ENCODE measurements around the gene FDX1.

Gene FDX1

DNA sequence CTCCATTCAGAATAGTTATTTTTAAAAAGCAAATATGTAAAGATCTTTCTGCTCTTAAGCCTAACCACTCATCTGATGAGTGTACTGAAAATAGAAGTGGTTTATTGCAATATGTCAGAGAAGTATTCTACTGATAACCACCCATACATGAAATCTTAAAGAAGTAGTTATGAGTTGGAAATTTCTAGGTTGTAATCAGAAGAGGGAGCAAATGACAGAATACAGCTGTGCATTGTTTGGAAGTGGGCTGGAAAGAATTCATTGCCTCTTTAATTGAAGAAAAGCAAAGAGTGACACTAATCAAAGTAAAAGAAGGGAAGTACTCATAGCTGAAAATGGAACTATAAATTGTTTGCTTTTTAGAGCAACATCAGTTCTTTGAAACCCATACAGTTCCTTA lies 39.4 kb downstream of the FDX1 start:
- DNase-seq, result no peak

DNA sequence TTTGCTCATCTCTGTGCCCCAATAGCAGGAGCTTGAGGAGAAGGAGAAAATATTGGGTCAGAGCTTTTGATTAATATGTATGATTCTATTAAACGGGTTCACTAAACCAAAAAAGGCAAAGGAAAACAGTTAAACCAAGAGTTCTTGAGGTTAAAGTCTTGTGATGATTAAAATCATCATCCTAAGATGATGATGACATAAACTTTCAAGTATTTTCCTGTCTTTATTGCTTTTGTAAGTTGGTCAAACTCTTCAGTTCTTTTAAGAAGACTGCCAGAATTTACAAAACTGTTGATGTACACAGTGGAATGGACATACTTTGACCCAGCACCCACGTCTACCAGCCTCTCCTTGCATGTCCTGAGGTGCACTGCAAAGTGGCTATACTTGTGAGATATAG lies 41.0 kb downstream of the FDX1 start:
- DNase-seq, result no peak

DNA sequence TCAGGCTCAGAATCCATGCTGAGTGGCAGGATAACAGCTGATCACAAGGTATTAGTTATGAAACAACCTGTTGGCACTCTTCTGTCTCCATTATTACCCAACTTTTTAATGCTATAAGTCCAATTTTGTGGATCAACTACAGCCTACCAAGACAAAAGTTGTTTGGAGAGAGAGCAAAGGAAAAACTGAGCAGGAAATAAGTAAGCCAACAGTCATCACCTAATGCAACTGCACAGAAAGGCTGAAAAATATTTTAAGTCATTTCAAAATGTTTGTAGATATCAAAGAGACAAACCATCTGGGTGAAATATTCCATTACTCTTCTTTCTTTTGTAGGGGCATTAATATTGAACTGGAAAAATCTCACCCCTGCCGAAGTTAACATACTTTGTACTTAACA lies 41.6 kb downstream of the FDX1 start:
- no peak for DNase-seq

DNA sequence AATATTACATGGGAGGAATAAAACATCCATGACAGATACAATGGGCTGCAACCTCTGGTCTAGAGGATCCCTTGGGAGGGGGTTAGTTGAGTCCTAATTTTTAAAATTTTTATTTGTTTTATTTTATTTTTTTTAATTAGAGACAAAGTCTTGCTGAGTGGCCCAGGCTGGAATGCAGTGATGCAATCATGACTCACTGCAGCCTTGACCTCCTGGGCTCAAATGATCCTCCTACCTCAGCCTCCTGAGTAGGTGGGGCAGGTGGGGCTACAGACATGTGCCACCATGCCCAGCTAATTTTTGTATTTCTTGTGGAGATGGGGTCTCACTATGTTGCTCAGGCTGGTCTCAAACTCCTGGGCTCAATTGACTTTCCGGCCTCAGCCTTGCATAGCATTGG lies 43.1 kb downstream of the FDX1 start:
- DNase-seq, result no peak

DNA sequence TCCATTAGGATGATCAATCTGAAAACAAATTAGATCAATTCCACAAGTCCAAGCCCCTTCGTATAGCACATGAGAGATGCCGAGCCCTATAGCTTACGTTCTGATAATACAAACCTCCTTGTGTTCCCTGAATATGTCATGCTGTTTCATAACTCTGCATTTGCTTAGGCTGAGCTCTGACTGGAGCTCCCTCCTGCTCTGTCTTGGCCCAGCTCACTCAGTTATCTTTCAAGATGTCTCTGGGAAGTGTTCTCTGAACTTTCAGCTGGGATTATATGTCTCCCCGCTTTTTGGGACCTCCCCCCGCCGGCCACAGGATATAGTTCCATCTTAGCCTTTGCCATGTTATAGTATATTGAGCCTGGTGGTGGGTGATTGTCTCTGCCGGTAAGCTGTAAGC lies 44.0 kb downstream of the FDX1 start:
- no peak for DNase-seq

DNA sequence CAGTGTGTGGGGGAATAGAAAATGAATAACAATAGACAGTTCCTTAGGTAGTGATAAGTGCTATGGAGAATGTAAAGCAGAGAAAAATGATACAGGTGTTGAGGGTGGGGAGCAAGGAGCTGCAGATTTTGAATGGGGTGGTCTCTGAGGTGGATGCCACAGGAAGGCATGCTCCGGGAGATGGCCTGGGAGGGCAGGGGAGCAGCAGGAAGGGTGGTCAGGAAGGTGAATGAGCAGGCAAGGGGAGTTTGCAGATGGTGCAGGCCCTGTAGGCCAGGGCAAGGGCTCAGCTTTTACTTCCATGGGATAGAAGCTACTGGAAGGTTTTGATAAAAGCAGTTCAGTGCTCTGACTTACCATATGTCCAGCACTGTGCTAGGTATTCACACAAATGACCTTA lies 44.8 kb downstream of the FDX1 start:
- DNase-seq, result no peak

DNA sequence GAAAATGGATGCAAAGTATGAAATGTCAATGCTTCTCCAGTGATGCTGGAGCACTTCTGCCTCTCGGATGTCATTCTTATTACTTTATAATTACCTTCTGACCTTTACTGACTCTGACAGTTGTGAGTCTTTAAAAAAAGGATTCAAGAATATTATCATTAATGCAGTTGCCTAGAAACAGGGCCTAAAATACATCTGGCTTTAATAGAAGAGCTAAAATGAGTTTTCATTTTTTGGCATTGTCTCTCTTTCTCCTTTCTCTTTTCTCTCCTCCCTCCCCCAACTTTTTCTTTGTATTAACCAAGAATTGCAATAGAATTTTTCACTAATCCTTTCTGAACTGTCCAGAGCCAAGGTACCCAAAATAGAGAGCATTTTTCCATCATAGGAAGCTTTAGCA lies 45.9 kb downstream of the FDX1 start:
- DNase-seq, result no peak

DNA sequence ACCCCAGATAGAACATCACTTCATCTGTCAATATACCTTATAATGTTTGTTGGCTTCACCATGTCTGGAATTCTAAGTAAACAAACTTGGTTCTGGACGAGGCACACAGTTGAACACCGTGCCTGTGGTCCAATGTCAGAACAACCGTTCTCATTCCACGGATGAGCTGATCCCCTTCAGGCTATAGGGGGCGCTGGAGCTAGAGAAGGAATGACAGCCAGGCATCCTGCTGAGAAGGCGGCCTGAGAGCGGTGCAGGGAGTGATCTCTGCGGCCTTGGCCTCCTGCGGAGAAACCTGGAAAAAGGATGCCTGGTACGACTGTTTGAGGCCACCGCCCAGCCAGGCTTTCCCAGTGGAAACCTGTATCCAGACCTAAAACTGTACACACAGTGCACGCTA lies 48.7 kb downstream of the FDX1 start:
- no peak for DNase-seq

DNA sequence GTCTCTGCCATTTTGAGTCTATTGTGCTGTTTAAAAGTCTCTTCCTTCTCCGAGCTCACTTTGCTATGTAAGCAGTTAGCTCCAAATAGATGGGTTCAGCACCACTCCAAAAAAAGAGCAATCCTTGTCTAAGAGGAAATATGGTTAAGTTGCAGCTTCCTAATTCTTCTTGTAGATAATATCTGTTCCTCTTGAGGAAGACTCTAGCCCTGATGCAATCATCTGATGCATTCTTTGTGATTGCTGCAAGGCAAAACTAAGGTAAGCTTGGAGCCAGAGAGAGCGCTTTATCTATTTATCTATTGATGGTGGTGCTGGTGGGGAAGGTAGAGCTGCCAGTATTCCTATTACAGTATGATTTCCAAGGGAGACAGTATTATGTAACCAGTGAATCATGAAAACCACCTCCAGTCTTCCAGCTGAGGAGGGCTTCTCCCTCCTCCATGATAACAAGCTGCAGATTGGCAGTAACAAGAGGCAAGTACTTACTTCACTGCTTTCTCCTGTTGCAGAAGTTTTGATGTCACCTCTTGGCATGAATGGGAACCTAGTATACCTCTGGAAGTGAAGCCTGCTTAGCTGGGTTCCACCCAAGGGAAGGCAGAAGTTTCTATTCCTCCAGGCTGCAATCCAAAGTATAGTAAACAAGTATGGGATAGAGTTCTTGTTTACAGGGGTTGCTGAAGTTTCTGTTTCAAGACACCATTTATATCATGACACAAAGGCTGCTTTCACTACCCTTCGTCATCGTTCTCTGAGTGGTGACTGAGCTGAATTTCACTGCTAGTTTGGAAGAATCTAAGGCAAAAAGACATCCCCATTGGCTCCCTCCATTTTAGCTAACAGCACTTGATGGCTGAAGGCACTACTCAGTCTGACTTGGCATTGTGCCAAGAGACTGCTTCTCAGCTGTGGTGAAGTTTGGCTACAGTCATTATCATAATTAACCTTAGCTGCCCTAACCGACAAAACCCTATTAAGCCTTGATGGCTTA lies 49.7 kb downstream of the FDX1 start:
- DNase-seq, result peak; percentile 63 to 91 (median 76)

DNA sequence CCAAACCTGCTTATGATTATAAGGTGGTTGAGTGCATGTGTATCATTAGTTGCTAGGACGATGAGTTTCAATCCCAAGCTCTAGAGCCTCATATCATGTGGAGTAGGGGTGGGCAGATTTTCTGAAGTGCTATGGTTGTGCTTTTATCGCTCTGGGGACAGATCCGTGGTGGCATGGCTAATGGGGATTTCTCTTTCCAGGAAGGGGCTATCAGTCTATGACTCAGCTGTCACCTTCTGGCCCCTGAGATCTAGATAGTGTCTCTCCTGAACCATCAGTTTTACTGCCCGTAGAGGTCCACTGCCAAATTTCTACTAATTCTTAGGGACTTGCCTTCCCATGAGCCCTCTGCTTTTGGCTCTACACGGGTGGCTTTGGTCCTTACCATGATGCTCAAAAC lies 51.8 kb downstream of the FDX1 start:
- DNase-seq, result no peak

DNA sequence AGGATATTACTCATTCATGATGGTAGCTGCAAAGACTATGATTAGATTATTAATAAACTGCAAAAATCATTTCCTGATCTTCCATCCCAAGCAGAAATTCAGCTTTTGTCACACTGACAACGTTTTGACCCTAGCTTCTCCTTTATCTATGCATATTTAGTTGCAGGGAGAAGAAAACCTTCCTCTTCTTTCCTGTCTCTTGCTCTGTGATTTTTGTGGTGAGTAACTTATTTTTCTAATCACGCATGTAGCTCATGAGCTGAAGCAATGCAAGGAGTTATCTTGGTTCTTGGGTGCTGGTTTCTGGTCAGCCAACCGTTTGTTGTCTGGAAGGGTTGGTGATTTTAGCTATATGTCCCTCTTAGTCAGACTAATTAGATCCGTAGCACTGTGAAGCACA lies 56.4 kb downstream of the FDX1 start:
- peak in 2 of 4 experiments; percentile 58 for DNase-seq

DNA sequence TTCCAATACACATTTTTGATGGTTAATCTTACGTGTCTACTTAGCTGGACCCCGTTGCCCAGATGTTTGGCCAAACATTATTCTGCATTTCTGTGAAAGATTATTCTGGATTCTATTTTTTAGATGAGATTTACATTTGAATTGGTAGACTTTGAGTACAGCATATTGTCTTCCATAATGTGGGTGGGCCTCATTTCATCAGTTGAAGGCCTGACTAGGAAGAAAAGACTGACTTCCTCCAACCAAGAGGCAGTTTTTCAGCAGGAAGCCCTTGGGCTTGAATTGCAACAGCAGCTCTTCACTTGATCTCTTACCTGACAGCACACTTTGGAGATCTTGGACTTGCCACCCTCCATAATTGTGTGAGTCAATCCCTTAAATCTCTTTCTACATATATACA lies 58.7 kb downstream of the FDX1 start:
- no peak for DNase-seq

DNA sequence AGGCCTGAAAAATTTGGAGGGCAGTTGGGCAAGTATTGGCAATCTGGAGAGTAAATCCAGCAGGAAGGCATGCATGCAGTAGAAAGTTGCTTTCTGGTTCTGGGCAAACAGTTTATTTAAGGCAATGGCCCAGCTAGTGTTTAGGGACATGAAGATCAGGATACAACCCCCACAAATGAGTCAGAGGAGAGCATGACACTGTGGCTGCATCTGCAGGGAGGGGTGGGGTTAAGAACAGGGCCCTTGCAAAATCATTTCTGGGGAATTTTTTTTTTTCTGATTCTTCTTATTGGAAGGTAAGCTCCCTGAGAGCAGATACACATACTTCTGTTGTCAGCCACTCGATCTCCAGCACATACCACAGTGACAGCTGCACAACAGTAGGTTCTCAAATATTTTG lies 61.1 kb downstream of the FDX1 start:
- DNase-seq, result peak; percentile 62 to 86 (median 82)

DNA sequence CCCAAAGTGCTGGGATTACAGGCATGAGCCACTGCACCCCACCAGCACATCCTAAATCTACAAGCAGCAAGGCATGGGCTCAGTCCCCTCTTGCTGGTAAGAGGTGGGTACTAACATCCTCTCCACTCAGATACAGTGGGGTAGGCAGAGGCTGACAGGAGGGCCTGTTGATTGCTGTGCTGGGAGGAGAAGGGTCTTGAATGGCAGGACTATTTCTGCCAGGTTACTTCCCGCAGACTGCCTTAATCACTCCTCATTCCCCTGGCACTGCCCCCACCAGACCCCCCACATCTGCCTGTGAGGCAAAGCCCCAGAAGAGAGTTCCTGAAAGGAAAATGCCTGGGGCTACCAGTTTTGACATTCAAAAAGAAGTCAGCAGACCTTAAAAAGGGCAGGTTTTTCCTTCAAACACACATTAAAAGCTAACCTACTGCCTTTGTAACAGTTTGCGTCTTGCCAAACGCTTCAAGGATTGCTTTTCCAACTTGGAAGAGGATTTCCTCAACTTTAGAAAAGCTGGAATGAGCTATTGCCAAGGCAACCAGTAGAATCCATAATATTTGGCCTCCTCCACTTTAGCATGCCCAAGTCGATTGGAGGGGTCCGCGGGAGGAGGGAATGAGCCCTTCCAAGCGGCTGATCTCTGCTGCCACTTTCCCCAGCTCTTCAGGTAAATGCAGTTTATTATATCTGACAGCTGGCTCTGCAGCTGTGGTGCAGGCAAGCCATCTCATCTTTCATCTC lies 62.0 kb downstream of the FDX1 start:
- DNase-seq, result no peak

DNA sequence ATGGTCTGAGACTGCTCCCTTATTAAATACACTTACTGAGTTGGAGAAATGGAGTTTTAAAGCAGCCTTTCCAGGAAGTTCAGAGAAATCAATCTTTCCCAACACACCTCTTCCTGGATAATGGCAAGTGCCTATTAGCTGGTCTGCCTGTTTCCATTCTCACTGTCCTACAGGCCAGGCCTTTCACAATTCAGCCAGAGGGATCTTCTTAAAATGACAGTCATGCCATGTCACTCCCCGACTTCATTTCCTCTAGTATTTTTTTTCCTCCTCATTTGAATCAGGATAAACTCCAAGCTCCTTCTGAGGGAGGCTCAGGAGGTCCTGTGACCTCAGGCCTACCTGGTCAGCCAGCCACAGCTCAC lies 62.6 kb downstream of the FDX1 start:
- DNase-seq, result peak in 1 of 4 experiments; percentile 41

DNA sequence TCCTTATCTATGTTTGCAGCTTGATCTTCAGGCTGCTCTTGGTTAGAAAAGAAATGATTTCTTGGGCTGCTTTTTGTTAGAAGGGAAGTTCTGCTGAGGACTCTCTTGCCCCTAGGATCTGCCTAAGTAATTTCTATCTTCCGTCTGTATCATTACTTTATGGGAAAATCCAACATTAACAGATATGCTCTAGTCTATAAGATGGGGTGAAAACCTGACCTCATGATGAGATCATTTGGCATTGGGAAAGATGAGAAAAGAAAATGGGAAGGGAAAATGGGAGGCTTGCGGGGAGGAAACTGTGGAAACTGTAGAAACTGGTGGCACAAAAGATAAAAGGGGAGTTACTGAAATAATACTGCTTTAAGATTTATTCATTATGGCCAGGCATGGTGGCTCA lies 63.6 kb downstream of the FDX1 start:
- peak in 1 of 4 experiments; percentile 35 for DNase-seq

DNA sequence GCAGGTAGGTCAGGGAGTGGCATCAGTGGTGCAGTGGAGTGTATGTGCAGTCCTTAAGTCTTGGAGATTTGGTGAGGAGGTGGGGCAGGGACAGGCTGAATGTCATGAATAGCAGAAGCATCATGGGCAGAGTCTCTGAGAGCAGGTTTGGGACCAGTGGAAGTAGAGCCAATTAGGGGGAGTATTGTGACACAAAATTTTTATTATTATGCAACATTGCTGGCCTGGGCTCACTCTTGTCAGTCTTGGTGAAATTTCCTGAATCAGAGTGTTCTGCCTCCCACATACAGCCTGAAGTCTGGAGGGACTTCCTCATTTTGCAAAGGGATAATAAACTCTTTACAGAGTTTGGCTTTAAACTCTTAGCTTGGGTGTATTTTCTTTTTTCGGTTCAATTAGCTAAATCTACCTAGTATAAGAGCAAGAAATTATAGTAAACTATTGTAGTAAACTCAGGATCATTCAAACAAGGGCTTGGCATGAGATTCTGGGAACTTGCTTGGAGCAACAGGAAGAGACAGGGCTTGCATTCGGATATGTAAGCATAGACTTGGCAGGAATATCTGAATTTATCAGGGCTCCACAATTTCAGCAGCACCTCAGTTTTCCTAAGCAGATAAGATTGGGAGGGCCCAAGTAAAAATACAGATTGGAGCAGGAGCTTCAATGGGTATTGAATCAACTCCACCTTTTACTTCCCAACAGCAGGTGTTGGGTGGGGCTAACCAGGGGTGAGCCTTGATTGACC lies 67.7 kb downstream of the FDX1 start:
- peak; percentile 78 to 95 (median 86) for DNase-seq

DNA sequence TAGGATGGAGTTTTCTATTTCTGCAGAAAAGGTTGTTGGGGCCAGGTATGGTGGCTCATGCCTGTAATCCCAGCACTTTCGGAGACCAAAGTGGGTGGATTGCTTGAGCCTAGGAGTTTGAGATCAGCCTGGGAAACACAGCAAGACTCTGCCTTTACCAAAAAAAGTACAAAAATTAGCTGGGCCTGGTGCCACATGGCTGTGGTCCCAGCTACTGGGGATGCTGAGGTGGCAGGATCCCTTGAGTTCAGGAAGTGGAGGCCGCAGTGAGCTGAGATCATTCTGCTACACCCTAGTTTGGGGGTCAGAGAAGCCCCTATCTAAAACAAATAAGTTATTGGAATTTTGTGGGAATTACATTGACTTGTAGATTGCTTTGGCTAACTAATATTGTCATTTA lies 71.7 kb downstream of the FDX1 start:
- no peak for DNase-seq

DNA sequence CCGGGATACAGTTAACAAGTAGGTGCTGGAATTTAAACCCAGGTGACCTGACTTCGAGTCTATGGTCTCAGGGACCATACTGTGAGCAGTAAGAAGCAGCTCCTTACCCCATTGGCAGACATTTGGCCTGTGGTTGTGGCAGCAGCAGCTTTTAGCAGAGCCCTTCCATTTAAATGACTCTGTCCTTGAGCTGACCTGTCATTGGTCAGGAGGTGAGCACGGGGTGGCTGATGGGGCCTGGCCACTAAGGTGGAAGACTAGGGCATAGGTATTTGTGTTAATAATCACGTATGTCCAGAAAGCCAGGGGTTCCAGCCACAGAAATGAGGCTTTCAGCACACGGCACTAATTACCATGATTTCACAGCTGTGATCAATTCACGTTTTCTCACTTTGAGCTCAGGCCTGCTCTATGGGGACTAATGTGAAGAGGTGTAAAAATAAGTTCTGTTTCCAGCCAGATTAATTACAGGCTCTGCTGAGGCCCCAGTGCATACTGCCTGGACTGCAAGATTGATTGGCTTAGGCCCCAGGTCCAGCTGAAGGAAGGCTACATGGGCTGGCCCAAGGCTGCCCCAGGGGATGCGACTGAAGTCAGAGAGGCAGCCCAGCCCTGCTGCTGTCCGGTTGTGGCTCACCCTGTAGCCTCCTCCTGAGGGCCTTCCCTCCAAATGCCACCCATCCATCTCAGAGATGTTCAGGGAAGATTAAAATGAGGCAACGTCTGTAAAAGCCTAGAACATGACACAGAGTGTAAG lies 76.0 kb downstream of the FDX1 start:
- no peak for DNase-seq

DNA sequence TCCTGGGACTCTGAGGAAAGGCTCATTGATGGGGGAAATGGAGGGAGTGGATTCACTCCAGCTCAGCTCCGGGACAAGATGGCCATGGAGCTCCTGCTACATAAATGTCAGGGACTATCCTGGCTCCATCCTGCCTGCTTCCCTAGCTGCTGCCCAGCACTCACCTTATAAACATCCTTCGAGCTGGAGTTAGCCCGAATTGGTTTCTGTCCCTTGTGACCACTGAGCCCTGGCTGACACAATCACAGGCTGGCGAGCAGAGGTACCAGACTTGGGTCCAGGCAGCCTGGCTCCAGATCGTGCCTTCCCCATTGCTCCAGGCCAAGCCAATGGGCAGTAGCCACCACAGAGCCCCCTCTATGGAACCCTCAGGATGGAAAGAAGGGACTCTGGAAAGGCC lies 77.6 kb downstream of the FDX1 start:
- DNase-seq, result no peak

DNA sequence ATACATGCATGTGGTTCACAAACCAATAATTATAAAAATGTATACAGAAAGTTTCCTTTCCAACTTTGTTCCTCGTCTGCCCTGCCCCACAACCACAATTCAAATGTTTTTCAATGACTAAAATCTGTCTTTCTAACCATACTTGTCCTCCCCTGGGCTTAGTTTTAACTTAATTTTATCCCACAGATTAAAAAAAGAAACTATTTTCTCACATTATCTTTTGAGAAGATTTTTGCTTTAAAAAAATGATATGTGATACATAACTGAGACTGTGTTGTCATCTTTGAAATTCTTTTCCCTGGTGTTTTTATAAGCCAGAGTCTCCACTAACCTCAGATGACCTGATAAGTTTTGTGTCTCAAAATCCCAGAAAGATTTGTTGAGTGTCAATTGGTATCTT lies 79.0 kb downstream of the FDX1 start:
- DNase-seq, result no peak

DNA sequence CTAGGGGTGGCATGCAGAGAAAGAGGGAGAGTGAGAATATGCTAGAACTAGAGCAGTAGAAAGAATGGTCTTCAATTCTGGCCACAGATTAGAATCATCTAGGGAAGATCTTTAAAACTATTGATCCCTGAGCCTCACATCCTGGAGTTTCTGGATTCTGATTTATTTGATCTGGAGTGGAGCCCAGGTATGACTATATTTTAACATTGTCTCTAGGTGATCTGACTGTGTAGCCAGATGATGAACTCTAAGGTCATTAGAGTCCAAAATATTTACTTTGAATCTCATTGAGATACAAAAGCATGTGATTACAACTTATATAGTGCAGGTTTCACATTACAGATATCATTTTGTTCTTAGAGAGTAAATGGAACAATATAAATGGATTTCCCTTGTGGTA lies 79.7 kb downstream of the FDX1 start:
- no peak for DNase-seq

DNA sequence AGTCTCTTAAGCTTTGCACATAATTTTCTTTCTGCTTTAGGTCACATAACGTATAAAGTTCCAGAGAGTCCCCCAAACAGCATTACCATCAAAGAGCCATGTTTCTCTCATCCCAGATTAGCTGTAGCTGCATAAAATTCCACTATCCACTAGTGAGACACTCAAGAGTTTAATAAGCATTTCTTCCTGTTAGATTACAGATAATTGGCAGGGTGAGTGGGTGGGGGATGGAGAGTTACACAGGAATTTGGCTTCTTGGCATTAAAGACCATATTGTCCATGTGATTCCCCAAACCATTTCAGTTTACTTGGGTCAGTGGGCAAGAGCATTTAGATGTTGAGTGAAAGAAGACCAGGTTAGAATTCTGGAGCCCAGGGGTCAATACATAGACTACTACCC lies 82.3 kb downstream of the FDX1 start:
- DNase-seq, result no peak
